ENCODE results near the gene PDCD1.

Gene PDCD1

GRCh38 chr2:241865957-241866789 is 7.5 kb upstream of the PDCD1 start:
- no peak overlapping the region for H3K4me3 ChIP-seq (ENCODE audit: low read length)
- peaks cover 55% of the 10 kb centered on the region for H3K27me3 ChIP-seq (ENCODE audit: low read depth, low read length)
- H3K79me2 ChIP-seq (ENCODE audit: low read length), result no peaks in the 10 kb centered on the region
- H3K9ac ChIP-seq (ENCODE audit: low read length), result no peak overlapping the region
- H3K36me3 ChIP-seq (replicated peaks; ENCODE audit: low read depth, low read length), result peaks cover 4% of the 10 kb centered on the region
- H4K20me1 ChIP-seq (ENCODE audit: insufficient read depth, low read length), result no peaks in the 10 kb centered on the region
- H3K4me2 ChIP-seq (ENCODE audit: low read length), result no peak overlapping the region
- H3K9me3 ChIP-seq (ENCODE audit: insufficient read depth, low read length), result no peaks in the 10 kb centered on the region
- H2AFZ ChIP-seq (ENCODE audit: low read depth, low read length), result no peak overlapping the region
- TF ChIP-seq EZH2phosphoT487 (IDR thresholded peaks at IDR 0.05; ENCODE audit: low read depth) (no peak), CTCF (IDR thresholded peaks at IDR 0.05; ENCODE audit: low read depth, low read length) (no peak)
- H3K4me1 ChIP-seq (ENCODE audit: low read length), result peaks cover 41% of the 10 kb centered on the region
- H3K27ac ChIP-seq (ENCODE audit: low read length), result no peak overlapping the region

GRCh38 chr2:241865416-241865956 is 6.8 kb upstream of the PDCD1 start:
- H3K9ac ChIP-seq (ENCODE audit: low read length), result no peak overlapping the region

GRCh38 chr2:241864850-241865213 is 6.1 kb upstream of the PDCD1 start:
- Histone ChIP-seq H3K36me3 (replicated peaks; ENCODE audit: low read depth, low read length) (peaks cover 4% of the 10 kb centered on the region), H3K27me3 (ENCODE audit: low read depth, low read length) (peaks cover 55% of the 10 kb centered on the region), H3K4me2 (ENCODE audit: low read length) (no peak overlapping the region), H3K27ac (ENCODE audit: low read length) (no peak overlapping the region), H3K4me1 (ENCODE audit: low read length) (peaks cover 54% of the 10 kb centered on the region), H4K20me1 (ENCODE audit: insufficient read depth, low read length) (no peaks in the 10 kb centered on the region), H3K9me3 (ENCODE audit: insufficient read depth, low read length) (no peaks in the 10 kb centered on the region), H3K4me3 (ENCODE audit: low read length) (no peak overlapping the region), H2AFZ (ENCODE audit: low read depth, low read length) (no peak overlapping the region), H3K9ac (ENCODE audit: low read length) (no peak overlapping the region), H3K79me2 (ENCODE audit: low read length) (no peaks in the 10 kb centered on the region)
- TF ChIP-seq CTCF (IDR thresholded peaks at IDR 0.05; ENCODE audit: low read depth, low read length) (no peak), EZH2phosphoT487 (IDR thresholded peaks at IDR 0.05; ENCODE audit: low read depth) (no peak)

More at GRCh38 chr2:241865416-241865956, 6.8 kb upstream of the PDCD1 start:
- Histone ChIP-seq H3K9me3 (ENCODE audit: insufficient read depth, low read length) (no peaks in the 10 kb centered on the region), H3K27me3 (ENCODE audit: low read depth, low read length) (peaks cover 55% of the 10 kb centered on the region), H2AFZ (ENCODE audit: low read depth, low read length) (no peak overlapping the region), H3K4me2 (ENCODE audit: low read length) (no peak overlapping the region), H3K27ac (ENCODE audit: low read length) (no peak overlapping the region), H3K4me1 (ENCODE audit: low read length) (peaks cover 48% of the 10 kb centered on the region), H3K4me3 (ENCODE audit: low read length) (no peak overlapping the region), H3K79me2 (ENCODE audit: low read length) (no peaks in the 10 kb centered on the region), H4K20me1 (ENCODE audit: insufficient read depth, low read length) (no peaks in the 10 kb centered on the region), H3K36me3 (replicated peaks; ENCODE audit: low read depth, low read length) (peaks cover 4% of the 10 kb centered on the region)
- no peak for TF ChIP-seq EZH2phosphoT487 (IDR thresholded peaks at IDR 0.05; ENCODE audit: low read depth)
- TF ChIP-seq CTCF (IDR thresholded peaks at IDR 0.05; ENCODE audit: low read depth, low read length), result no peak

- H3K4me1 ChIP-seq (ENCODE audit: low read length), result peaks cover 57% of the 10 kb centered on the region
- H2AFZ ChIP-seq (ENCODE audit: low read depth, low read length), result no peak overlapping the region
- no peaks in the 10 kb centered on the region for H4K20me1 ChIP-seq (ENCODE audit: insufficient read depth, low read length)
- H3K27me3 ChIP-seq (ENCODE audit: low read depth, low read length), result peaks cover 50% of the 10 kb centered on the region
- peak overlapping the region; percentile 87 for H3K4me2 ChIP-seq (ENCODE audit: low read length)
- TF ChIP-seq CTCF (IDR thresholded peaks at IDR 0.05; ENCODE audit: low read depth, low read length) (no peak), EZH2phosphoT487 (IDR thresholded peaks at IDR 0.05; ENCODE audit: low read depth) (no peak)
- no peaks in the 10 kb centered on the region; the same call in 1 of the 2 replicates for H3K79me2 ChIP-seq (ENCODE audit: low read length)
- H3K9me3 ChIP-seq (ENCODE audit: insufficient read depth, low read length), result no peaks in the 10 kb centered on the region
- H3K9ac ChIP-seq (ENCODE audit: low read length), result peak overlapping the region; percentile 7; the same call in 1 of the 2 replicates
- peaks cover 4% of the 10 kb centered on the region for H3K36me3 ChIP-seq (replicated peaks; ENCODE audit: low read depth, low read length)
- peak overlapping the region; percentile 72 for H3K4me3 ChIP-seq (ENCODE audit: low read length)
- H3K27ac ChIP-seq (ENCODE audit: low read length), result no peak overlapping the region
These were observed 5.6 kb upstream of the PDCD1 start for GRCh38 chr2:241864168-241864849.
